H9 (cell line): ENCODE measurements around the gene TMEM244. TPM values are rescaled to one million over a fixed set of nuclear protein-coding genes. Genes with fewer than 3 reads are reported as not detected.

Source experiments
- DNase-seq: peaks from one replicate; pipeline ENCODE4 v3.0.0-alpha.2; 2017
- H2AFZ ChIP-seq: one replicate; pipeline ENCODE4 v1.6.1; 2013; ENCODE audit warnings: mild to moderate bottlenecking, low read length, control low read depth, moderate library complexity
- H2AK5ac ChIP-seq: 2 replicates; pipeline ENCODE4 v1.6.1; 2013; ENCODE audit warnings: low read length, control low read depth, mixed read lengths; ENCODE audit not compliant: insufficient read length
- H2BK120ac ChIP-seq: one replicate; pipeline ENCODE4 v1.6.1; 2013; ENCODE audit warnings: low read depth, mild to moderate bottlenecking, low read length, control low read depth, inconsistent platforms; ENCODE audit not compliant: poor library complexity, severe bottlenecking
- H2BK12ac ChIP-seq: 2 replicates; pipeline ENCODE4 v1.6.1; 2013; ENCODE audit warnings: low read length, control low read depth, mixed read lengths, low read depth; ENCODE audit not compliant: insufficient read length
- H2BK15ac ChIP-seq: 2 replicates; pipeline ENCODE4 v1.6.1; 2013; ENCODE audit warnings: low read depth, low read length, control low read depth
- H2BK20ac ChIP-seq: one replicate; pipeline ENCODE4 v1.6.1; 2013; ENCODE audit warnings: low read depth, mild to moderate bottlenecking, low read length, control low read depth, inconsistent platforms; ENCODE audit not compliant: poor library complexity, severe bottlenecking
- H2BK5ac ChIP-seq: 2 replicates; pipeline ENCODE4 v1.6.1; 2013; ENCODE audit warnings: low read length, control low read depth, mixed read lengths; ENCODE audit not compliant: insufficient read length
- H3K14ac ChIP-seq: 2 replicates; pipeline ENCODE4 v1.6.1; 2013; ENCODE audit warnings: low read length, control low read depth; ENCODE audit not compliant: insufficient read depth
- H3K18ac ChIP-seq: 2 replicates; pipeline ENCODE4 v1.6.1; 2013; ENCODE audit warnings: low read depth, mild to moderate bottlenecking, mixed read lengths, low read length, control low read depth; ENCODE audit not compliant: insufficient read length
- H3K23ac ChIP-seq: 2 replicates; pipeline ENCODE4 v1.6.1; 2013; ENCODE audit warnings: low read length, control low read depth, mixed read lengths, low read depth; ENCODE audit not compliant: insufficient read length
- H3K23me2 ChIP-seq: 2 replicates; pipeline ENCODE4 v1.6.1; 2013; ENCODE audit warnings: low read depth, mild to moderate bottlenecking, mixed read lengths, low read length, control low read depth; ENCODE audit not compliant: insufficient read length, poor library complexity, severe bottlenecking
- H3K27ac ChIP-seq: 2 replicates; pipeline ENCODE4 v1.5.1; 2013; ENCODE audit warnings: low read length, control low read depth, mixed read lengths, low read depth; ENCODE audit not compliant: insufficient read length
- H3K27me3 ChIP-seq: 2 replicates; pipeline ENCODE4 v1.6.1; 2013; ENCODE audit warnings: low read length, control low read depth, inconsistent platforms; ENCODE audit not compliant: insufficient read depth
- H3K4ac ChIP-seq: 2 replicates; pipeline ENCODE4 v1.6.1; 2013; ENCODE audit warnings: low read depth, mild to moderate bottlenecking, control low read depth, inconsistent platforms, low read length, moderate library complexity
- H3K4me1 ChIP-seq: 2 replicates; pipeline ENCODE4 v1.6.1; 2013; ENCODE audit warnings: low read length, control low read depth, inconsistent platforms; ENCODE audit not compliant: insufficient read depth
- H3K4me2 ChIP-seq: 2 replicates; pipeline ENCODE4 v1.6.1; 2013; ENCODE audit warnings: low read length, control low read depth, mixed read lengths; ENCODE audit not compliant: insufficient read length, insufficient read depth
- H3K56ac ChIP-seq: 2 replicates; pipeline ENCODE4 v1.6.1; 2013; ENCODE audit warnings: low read depth, mild to moderate bottlenecking, mixed read lengths, low read length, control low read depth; ENCODE audit not compliant: insufficient read length
- H3K79me1 ChIP-seq: 2 replicates; pipeline ENCODE4 v1.6.1; 2013; ENCODE audit warnings: low read depth, mild to moderate bottlenecking, moderate library complexity, low read length, control low read depth, inconsistent platforms; ENCODE audit not compliant: insufficient read depth, poor library complexity, severe bottlenecking
- H3K79me2 ChIP-seq: 2 replicates; pipeline ENCODE4 v1.6.1; 2013; ENCODE audit warnings: low read length, control low read depth, inconsistent platforms; ENCODE audit not compliant: insufficient read depth
- H3K9ac ChIP-seq: 2 replicates; pipeline ENCODE4 v1.6.1; 2013; ENCODE audit warnings: low read length, control low read depth, mixed read lengths; ENCODE audit not compliant: insufficient read length; ENCODE audit errors: extremely low read depth
- H3K9me3 ChIP-seq: one replicate; pipeline ENCODE4 v1.6.1; 2013; ENCODE audit warnings: low read depth, low read length, inconsistent platforms; ENCODE audit not compliant: control insufficient read depth
- H3T11ph ChIP-seq: one replicate; pipeline ENCODE4 v1.6.1; 2013; ENCODE audit warnings: mild to moderate bottlenecking, low read length, control low read depth, inconsistent platforms
- H4K20me1 ChIP-seq: one replicate; pipeline ENCODE4 v1.6.1; 2013; ENCODE audit not compliant: control insufficient read depth, insufficient read length, insufficient read depth
- H4K5ac ChIP-seq: 2 replicates; pipeline ENCODE4 v1.6.1; 2013; ENCODE audit warnings: low read depth, mild to moderate bottlenecking, mixed read lengths, low read length, control low read depth; ENCODE audit not compliant: insufficient read length
- H4K8ac ChIP-seq: replicated peaks from 2 replicates; pipeline ENCODE4 v1.6.1; 2013; ENCODE audit warnings: low read length, control low read depth, mixed read lengths, low read depth; ENCODE audit not compliant: insufficient read length
- H4K91ac ChIP-seq: 2 replicates; pipeline ENCODE4 v1.6.1; 2013; ENCODE audit warnings: low read depth, mild to moderate bottlenecking, moderate library complexity, mixed read lengths, low read length, control low read depth; ENCODE audit not compliant: insufficient read length
- H3K27ac Mint-ChIP-seq, 3 experiments: 2 replicates in 2 of 3; 3 replicates in 1 of 3; pipeline ENCODE4 v1.8.0; 2020 to 2021; ENCODE audit warnings: mixed read lengths in 3 of 3, mild to moderate bottlenecking in 1 of 3, moderate library complexity in 1 of 3
- H3K27me3 Mint-ChIP-seq: 2 replicates; pipeline ENCODE4 v1.8.0; 2021; ENCODE audit warnings: low read depth, mild to moderate bottlenecking, moderate library complexity, mixed read lengths
- H3K36me3 Mint-ChIP-seq, 3 experiments: 2 replicates in 2 of 3; 3 replicates in 1 of 3; pipeline ENCODE4 v1.8.0; 2020 to 2021; ENCODE audit warnings: low read depth in 3 of 3, mixed read lengths in 3 of 3; ENCODE audit not compliant: insufficient read depth in 1 of 3
- H3K4me1 Mint-ChIP-seq, 2 experiments: 2 replicates each; pipeline ENCODE4 v1.8.0; 2020; ENCODE audit warnings: mixed read lengths in 2 of 2
- H3K4me3 Mint-ChIP-seq, 2 experiments: 2 replicates in 1 of 2; 3 replicates in 1 of 2; pipeline ENCODE4 v1.8.0; 2020 to 2021; ENCODE audit warnings: mild to moderate bottlenecking in 2 of 2, mixed read lengths in 2 of 2, moderate library complexity in 1 of 2
- H3K9me3 Mint-ChIP-seq, 2 experiments: 2 replicates in 1 of 2; 3 replicates in 1 of 2; pipeline ENCODE4 v1.8.0; 2020; ENCODE audit warnings: mild to moderate bottlenecking in 2 of 2, mixed read lengths in 2 of 2, moderate library complexity in 1 of 2
- WGBS: extraction: QIAGEN DNeasy Blood & Tissue Kit; methylation state at CpG from one replicate; pipeline ENCODE4 v1.1.7; 2013; ENCODE audit warnings: missing lambda C conversion rate, low lambda C conversion rate, mixed read lengths; ENCODE audit not compliant: insufficient read length; ENCODE audit errors: extremely low coverage; 5-methylcytosine and 5-hydroxymethylcytosine counted together
- total RNA-seq: library from RNA; stranded (reverse); gene quantifications from 2 replicates; pipeline ENCODE4 v1.2.1, GENCODE V29; 2021
- TF ChIP-seq, protein P1 (sequence below): fragments of 200-600 bp; sonication (generic); conservative IDR thresholded peaks from 3 replicates; pipeline ENCODE4 v1.8.0; 2021; ENCODE audit warnings: antibody characterized with exemption, mild to moderate bottlenecking

TMEM244 gene
- total RNA-seq, 1 experiment from 2014 or later, result not detected

DNA sequence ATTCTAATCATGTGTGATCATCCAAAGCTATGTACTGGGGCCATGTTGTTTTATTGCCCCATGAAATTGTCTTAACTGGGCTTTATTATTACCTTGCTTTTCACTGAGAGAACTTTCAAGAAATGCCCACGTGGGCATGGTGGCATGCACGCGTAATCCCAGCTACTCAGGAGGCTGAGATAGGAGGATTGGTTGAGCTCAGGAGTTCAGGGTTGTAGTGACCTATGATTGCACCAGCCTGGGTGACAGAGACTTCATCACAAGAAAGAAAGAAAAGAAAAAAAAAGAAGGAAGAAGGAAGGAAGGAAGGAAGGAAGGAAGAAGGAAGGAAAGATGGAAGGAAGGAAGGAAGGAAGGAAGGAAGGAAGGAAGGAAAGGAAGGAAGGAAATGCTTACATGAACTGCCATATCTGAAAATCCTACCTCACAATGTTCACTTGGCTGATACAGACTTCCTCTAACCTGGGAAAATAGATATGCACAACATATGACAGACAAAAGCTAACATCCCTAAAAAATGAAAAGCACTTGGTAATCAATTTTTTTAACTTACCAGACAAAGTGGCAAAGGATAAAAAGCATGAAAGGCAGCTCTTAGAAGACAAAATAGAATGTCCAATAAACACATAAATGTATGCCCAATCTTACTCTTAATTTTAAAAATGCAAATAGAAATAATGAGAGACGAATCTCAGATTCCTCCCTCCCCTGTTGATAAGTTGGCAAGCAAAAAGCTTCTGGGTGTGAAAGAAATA, 25.5 kb upstream of the TMEM244 start:
- Mint-ChIP-seq H3K9me3 (peaks cover 0 to 3% of the 10 kb centered on the region in 2 experiments; a peak in 2 of 5 replicates), H3K4me3 (no peak overlapping the region), H3K4me1 (no peaks in the 10 kb centered on the region), H3K36me3 (no peaks in the 10 kb centered on the region), H3K27me3 (no peaks in the 10 kb centered on the region), H3K27ac (no peak overlapping the region; a peak in 1 of 7 replicates)
- no peak overlapping the region for H3K27ac ChIP-seq
- H3T11ph ChIP-seq, result no peak overlapping the region
- H4K8ac ChIP-seq, result no peak overlapping the region
- no peak overlapping the region for H3K14ac ChIP-seq
- H2BK120ac ChIP-seq, result no peak overlapping the region
- H4K91ac ChIP-seq, result no peak overlapping the region
- no peak overlapping the region for H2BK20ac ChIP-seq
- no peak overlapping the region for H3K23ac ChIP-seq
- DNase-seq, result no peak
- TF ChIP-seq, protein P1, sequence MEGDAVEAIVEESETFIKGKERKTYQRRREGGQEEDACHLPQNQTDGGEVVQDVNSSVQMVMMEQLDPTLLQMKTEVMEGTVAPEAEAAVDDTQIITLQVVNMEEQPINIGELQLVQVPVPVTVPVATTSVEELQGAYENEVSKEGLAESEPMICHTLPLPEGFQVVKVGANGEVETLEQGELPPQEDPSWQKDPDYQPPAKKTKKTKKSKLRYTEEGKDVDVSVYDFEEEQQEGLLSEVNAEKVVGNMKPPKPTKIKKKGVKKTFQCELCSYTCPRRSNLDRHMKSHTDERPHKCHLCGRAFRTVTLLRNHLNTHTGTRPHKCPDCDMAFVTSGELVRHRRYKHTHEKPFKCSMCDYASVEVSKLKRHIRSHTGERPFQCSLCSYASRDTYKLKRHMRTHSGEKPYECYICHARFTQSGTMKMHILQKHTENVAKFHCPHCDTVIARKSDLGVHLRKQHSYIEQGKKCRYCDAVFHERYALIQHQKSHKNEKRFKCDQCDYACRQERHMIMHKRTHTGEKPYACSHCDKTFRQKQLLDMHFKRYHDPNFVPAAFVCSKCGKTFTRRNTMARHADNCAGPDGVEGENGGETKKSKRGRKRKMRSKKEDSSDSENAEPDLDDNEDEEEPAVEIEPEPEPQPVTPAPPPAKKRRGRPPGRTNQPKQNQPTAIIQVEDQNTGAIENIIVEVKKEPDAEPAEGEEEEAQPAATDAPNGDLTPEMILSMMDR, result no peak
- H3K4me1 ChIP-seq, result no peaks in the 10 kb centered on the region
- no CpG with 5 or more reads among the region's 4 CpGs for WGBS
- no peak overlapping the region for H3K9ac ChIP-seq
- no peak overlapping the region for H2BK5ac ChIP-seq
- H3K27me3 ChIP-seq, result no peaks in the 10 kb centered on the region
- H2AFZ ChIP-seq, result no peak overlapping the region
- H4K5ac ChIP-seq, result no peak overlapping the region
- no peak overlapping the region for H3K56ac ChIP-seq
- no peaks in the 10 kb centered on the region for H3K9me3 ChIP-seq
- no peaks in the 10 kb centered on the region for H3K23me2 ChIP-seq
- H3K79me2 ChIP-seq, result no peaks in the 10 kb centered on the region
- H3K79me1 ChIP-seq, result no peaks in the 10 kb centered on the region
- no peak overlapping the region for H3K4me2 ChIP-seq
- H4K20me1 ChIP-seq, result no peaks in the 10 kb centered on the region
- H2BK12ac ChIP-seq, result no peak overlapping the region
- H3K4ac ChIP-seq, result no peak overlapping the region
- no peak overlapping the region for H2AK5ac ChIP-seq
- no peak overlapping the region for H2BK15ac ChIP-seq
- H3K18ac ChIP-seq, result no peak overlapping the region
